ENCODE results near the gene ACSF2.

DNA sequence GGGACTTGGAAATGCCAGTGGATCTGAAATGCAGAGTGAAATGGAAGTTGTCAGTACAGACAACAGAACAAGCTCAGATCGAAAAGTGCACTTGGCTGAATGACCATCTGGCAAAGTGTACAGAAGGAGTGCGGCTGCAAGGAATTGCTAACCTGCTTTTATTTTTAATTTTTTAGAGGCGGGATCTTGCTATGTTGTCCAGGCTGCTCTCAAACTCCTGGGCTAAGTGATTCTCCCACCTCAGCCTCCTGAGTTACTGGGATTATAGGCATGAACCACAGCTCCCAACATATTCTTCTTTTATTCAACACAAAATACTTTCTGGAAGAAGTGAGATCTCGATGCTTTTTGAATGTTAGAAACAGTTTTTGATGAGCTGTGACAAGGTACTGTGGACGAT, 32.3 kb upstream of the ACSF2 start:
- TF ChIP-seq, protein P1, sequence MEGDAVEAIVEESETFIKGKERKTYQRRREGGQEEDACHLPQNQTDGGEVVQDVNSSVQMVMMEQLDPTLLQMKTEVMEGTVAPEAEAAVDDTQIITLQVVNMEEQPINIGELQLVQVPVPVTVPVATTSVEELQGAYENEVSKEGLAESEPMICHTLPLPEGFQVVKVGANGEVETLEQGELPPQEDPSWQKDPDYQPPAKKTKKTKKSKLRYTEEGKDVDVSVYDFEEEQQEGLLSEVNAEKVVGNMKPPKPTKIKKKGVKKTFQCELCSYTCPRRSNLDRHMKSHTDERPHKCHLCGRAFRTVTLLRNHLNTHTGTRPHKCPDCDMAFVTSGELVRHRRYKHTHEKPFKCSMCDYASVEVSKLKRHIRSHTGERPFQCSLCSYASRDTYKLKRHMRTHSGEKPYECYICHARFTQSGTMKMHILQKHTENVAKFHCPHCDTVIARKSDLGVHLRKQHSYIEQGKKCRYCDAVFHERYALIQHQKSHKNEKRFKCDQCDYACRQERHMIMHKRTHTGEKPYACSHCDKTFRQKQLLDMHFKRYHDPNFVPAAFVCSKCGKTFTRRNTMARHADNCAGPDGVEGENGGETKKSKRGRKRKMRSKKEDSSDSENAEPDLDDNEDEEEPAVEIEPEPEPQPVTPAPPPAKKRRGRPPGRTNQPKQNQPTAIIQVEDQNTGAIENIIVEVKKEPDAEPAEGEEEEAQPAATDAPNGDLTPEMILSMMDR (IDR thresholded peaks at IDR 0.05; ENCODE audit: poor library complexity, severe bottlenecking): no peak
- no peak for TF ChIP-seq POLR2AphosphoS5 (IDR thresholded peaks at IDR 0.05)
- no peak for TF ChIP-seq RAD21 (conservative IDR thresholded peaks at IDR 0.05)
- TF ChIP-seq MXI1 (conservative IDR thresholded peaks at IDR 0.05; ENCODE audit: poor library complexity, severe bottlenecking): no peak
- no peak for TF ChIP-seq EZH2 (IDR thresholded peaks at IDR 0.05; ENCODE audit: borderline replicate concordance, insufficient read depth, low read length, poor library complexity, severe bottlenecking)
- TF ChIP-seq EP300 (conservative IDR thresholded peaks at IDR 0.05; ENCODE audit: poor library complexity, severe bottlenecking): no peak
- no peak for TF ChIP-seq TAF1 (IDR thresholded peaks at IDR 0.05; ENCODE audit: low read depth)

All from neural cell (in vitro differentiated cells).